Upper lobe of left lung (tissue), 4 donors: ENCODE measurements around the gene TTC39C.

Source experiments
- POLR2AphosphoS5 ChIP-seq, 2 donors: sonication (generic); formaldehyde crosslinking; IDR thresholded peaks; one replicate each; pipeline ENCODE4 v1.5.1; 2017; ENCODE audit warnings: antibody characterized with exemption in 2 of 2
- TF ChIP-seq, protein P1 (sequence below), 6 experiments: fragments of 450-650 bp in 4 of 6; fragments of 200-600 bp in 2 of 6; sonication (generic) in 2 of 6; IDR thresholded peaks; one replicate each; pipeline ENCODE4 v1.5.1; 2016 to 2019; ENCODE audit warnings: antibody characterized with exemption in 6 of 6

DNA sequence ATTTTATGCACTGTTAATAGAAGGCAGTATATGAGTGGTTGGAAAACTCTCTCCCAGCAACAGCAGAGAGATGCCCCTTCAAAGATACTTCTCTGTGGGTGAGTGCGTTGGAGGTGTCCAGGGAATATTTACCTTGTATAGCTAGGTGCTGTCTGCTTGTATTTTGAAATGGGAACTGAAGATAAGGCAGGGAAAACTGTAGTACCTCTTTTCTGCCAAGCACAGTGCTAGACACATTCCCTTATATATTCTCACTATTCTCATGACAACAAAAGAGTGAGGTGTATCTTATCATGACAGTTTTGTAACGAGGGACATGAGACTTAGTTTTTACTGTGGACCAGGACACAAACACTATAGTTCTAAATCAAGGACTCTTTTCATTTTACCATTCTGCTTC lies 2.1 kb downstream of the TTC39C start:
- TF ChIP-seq, protein P1, sequence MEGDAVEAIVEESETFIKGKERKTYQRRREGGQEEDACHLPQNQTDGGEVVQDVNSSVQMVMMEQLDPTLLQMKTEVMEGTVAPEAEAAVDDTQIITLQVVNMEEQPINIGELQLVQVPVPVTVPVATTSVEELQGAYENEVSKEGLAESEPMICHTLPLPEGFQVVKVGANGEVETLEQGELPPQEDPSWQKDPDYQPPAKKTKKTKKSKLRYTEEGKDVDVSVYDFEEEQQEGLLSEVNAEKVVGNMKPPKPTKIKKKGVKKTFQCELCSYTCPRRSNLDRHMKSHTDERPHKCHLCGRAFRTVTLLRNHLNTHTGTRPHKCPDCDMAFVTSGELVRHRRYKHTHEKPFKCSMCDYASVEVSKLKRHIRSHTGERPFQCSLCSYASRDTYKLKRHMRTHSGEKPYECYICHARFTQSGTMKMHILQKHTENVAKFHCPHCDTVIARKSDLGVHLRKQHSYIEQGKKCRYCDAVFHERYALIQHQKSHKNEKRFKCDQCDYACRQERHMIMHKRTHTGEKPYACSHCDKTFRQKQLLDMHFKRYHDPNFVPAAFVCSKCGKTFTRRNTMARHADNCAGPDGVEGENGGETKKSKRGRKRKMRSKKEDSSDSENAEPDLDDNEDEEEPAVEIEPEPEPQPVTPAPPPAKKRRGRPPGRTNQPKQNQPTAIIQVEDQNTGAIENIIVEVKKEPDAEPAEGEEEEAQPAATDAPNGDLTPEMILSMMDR (IDR thresholded peaks at IDR 0.05) = peak in 3 of 6 experiments; percentile 28 to 31 (median 29)
- TF ChIP-seq POLR2AphosphoS5 (IDR thresholded peaks at IDR 0.05) = no peak
